Measurements from ENCODE around the gene NQO1. TPM values are rescaled to one million over a fixed set of nuclear protein-coding genes. Genes with fewer than 3 reads are reported as not detected.

The NQO1 gene
- total RNA-seq, 1 donor from 2014 or later, result 129 TPM

DNA sequence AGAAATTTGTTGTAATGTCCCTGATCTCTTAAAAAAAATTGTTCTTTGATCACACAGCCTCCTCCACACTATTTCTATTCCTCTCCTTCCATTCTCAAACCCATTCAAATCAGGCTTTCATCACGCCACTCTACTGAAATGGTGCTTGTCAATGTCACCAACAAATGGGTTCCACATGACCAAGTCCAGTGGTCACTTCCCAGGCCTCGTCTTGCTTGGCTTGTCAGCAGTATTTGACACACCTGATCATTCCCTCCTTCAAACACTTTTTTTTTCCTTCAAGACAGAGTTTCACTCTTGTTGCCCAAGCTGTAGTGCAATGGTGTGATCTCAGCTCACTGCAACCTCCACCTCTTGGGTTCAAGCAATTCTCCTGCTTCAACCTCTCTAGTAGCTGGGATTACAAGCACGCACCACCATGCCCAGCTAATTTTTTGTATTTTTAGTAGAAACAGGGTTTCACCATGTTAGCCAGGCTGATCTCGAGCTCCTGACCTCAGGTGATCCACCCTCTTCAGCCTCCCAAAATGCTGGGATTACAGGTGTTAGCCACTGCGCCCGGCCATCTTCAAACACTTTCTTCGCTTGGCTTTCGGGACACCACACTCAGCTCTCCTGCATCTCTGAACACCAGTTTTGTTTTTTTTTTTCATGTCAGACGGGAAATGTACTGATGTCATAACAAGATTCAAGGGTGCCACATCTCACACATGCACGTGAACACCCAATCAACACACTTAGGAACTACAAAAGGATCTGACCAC, 18.3 kb downstream of the NQO1 start:
- no peak for DNase-seq (ENCODE audit: extremely low read depth, low read depth, low spot score)

DNA sequence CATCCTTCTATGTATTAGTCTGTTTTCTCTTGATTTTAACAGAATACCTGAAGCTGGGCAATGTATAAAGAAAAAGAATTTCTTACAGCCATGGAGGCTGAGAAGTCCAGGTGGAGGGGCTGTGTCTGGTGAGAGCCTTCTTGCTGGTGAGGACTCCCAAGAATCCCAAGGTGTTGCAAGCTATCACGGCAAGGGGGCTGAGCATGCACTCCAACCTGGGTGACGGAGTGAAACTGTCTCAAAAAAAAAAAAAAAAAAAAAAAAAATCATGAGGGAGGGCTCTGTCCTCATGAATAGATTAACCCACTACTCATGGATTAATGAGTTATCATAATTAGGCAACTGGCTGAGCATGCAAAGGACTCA, 19.4 kb downstream of the NQO1 start:
- no peak for DNase-seq (ENCODE audit: extremely low read depth, low read depth, low spot score)

DNA sequence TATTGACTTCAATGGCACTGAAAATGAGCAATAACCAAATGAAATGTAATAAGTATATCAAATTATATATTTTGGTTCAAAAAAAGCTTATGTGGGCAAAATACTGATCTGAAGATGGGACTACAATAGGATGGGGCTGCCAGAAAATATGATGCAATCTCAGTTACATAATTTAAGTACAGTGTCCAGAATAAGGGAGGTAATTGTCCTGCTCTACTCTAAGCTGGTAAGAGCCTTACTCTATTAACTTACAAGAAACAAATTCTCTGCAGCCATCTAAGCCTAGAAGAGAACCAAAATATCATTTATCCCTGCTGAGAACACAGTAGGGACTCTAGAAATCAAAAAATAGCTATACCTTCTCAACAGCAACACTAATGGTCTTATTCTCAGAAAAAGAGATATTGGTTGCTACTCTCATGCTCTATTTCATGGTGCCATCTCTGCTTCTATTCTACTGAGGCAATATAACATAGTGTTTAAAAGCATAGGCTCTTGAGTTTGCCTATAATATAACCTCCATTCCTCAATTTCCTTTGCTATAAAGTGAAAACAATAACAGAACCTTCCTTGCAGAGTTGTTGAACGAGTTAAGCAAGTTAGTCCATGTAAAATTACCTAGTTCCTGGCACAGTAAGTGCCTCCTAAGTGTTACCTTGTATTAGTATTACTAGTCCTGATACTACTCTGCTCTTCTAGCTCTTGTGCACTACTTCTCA, 19.9 kb downstream of the NQO1 start:
- DNase-seq (ENCODE audit: extremely low read depth, low read depth, low spot score), result no peak

DNA sequence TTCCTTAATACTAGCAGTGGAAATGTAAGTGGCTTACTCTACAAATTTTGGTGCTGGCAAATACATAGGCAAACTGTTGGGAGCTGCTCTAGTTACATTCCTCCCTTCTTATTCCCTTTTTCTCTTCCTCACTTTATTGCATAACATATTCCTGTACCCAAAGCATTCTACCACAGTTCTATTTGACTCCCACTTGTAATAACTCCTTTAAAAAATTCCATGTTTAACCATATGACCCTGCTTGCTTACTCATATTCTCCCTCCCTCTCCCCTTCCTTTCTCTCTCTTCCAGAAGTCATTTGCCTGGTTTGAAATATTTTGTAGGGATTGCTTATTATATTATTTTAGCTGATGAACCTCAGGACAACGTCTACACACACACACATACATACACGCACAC, 22.7 kb downstream of the NQO1 start:
- DNase-seq (ENCODE audit: extremely low read depth, low read depth, low spot score), result no peak

DNA sequence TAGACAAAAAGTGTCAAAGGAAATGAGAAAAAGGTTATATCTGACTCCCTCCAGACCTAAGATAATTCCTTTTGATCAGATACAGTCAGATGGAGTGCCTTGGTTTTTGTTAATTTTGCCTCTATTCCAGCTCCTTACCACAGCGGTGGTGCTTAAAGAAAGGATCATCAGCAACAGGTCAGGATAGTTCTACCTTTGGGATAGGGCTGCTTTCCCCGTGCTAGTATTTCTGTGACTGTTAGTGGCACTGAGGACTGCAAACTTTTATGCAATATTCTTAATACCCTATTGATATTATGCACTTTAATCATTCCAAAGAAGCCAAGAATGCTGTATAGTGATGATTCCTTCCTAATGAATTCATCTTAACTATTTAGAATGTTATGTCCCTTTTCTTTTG, 24.5 kb downstream of the NQO1 start:
- no peak for DNase-seq (ENCODE audit: extremely low read depth, low read depth, low spot score)

DNA sequence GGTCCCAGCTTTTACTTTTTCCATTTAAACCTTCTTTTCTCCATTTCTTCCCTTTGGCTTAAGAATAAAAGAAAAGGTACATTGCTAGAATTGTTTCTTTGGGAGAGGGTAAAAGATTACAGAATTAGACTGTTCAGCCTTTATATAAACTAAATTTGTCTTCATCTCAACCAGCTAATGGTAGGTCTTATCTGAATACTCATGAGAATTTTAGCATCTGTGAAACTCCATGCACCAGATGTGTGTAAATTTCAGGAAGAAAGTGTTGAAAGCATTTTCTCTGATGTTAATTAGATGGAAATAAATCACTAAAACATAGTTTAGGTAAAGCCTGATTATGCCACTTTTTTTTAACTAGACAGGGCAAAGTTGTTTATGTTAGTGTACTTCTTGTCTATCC, 24.9 kb downstream of the NQO1 start:
- DNase-seq (ENCODE audit: extremely low read depth, low read depth, low spot score), result no peak

DNA sequence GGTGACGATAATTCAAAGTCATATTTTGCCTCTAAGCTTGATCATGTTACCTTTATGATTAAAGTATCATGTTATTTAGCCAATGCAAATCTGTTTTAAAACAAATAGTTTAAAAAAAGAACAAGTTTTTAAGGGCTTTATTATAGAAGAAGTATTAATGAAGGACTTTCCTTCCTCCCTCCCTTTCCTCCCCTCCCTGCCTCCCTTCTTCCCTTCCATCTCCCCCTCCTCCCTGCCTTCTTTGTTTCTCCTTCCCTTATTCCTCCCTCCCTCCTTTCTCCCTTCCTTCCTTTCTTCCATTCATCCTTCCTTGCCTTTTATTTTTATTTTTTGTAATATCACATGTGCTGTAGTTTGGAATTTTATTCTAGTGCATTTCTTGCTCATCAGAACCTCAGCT, 26.4 kb downstream of the NQO1 start:
- no peak for DNase-seq (ENCODE audit: extremely low read depth, low read depth, low spot score)

DNA sequence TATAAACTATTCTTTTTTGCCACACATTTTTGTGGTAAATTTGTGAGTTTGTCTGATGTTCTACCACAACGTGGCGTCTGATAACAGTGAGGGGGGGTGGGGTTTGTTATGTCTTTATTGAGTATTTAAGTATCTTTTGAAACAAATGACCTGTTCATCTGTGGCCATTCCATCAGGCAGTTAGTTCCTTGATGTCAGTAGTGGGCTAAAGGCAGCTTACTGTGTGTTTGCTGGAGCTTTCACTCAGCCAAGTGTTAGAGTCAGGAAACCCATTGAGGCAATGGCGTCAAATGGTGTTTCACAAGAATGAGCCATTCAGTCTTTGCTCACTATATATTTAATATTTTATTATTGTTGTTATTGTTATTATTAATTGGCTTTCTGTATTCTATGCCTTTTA, 28.0 kb downstream of the NQO1 start:
- no peak for DNase-seq (ENCODE audit: extremely low read depth, low read depth, low spot score)

DNA sequence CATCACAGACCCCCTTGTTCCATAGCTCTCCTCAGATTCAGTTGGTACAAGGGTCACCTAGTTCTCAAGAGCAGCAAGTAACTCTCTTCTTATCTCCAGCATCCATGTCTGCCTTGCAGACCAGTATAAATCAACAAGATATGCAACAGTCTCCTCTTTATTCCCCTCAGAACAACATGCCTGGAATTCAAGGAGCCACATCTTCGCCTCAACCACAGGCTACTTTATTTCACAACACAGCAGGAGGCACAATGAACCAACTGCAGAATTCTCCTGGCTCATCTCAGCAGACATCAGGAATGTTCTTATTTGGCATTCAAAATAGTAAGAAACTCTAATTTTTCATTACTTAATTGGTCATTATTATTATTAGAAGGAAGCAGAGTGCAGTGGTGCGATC, 32.4 kb downstream of the NQO1 start:
- no peak for DNase-seq (ENCODE audit: extremely low read depth, low read depth, low spot score)

DNA sequence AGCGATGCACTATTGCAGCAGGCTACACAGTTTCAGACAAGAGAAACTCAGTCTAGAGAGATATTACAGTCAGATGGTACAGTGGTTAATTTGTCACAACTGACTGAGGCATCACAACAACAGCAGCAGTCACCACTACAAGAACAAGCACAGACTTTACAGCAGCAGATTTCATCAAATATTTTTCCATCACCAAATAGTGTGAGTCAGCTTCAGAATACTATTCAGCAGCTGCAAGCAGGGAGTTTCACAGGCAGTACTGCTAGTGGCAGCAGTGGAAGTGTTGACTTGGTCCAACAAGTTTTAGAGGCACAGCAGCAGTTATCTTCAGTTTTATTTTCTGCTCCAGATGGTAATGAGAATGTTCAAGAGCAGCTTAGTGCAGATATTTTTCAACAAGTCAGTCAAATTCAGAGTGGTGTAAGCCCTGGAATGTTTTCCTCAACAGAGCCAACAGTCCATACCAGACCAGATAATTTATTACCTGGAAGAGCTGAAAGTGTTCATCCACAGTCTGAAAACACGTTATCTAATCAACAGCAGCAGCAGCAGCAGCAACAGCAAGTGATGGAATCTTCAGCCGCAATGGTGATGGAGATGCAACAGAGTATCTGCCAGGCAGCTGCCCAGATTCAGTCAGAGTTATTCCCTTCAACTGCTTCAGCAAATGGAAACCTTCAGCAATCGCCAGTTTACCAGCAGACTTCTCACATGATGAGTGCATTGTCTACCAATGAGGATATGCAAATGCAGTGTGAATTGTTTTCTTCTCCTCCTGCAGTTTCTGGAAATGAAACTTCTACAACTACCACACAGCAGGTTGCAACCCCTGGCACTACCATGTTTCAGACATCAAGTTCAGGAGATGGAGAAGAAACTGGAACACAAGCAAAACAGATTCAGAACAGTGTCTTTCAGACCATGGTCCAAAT, 34.1 kb downstream of the NQO1 start:
- DNase-seq (ENCODE audit: extremely low read depth, low read depth, low spot score), result no peak

DNA sequence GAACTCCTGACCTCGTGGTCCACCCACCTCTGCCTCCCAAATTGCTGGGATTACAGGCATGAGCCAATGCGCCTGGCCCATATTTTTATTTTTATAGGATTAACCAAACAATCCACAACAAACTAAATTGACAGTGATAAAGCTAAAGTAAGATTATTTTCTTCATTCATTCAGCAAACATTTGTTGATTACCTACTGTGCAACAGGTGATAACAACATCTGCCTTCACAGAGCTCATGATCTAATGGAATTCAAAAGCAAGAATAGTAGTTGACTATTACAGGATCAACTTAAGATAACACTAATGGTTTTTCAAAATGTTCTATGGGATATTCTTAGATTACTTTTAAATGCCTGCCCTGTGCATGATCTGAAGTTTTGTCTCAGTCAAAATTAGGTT, 37.8 kb downstream of the NQO1 start:
- no peak for DNase-seq (ENCODE audit: extremely low read depth, low read depth, low spot score)

DNA sequence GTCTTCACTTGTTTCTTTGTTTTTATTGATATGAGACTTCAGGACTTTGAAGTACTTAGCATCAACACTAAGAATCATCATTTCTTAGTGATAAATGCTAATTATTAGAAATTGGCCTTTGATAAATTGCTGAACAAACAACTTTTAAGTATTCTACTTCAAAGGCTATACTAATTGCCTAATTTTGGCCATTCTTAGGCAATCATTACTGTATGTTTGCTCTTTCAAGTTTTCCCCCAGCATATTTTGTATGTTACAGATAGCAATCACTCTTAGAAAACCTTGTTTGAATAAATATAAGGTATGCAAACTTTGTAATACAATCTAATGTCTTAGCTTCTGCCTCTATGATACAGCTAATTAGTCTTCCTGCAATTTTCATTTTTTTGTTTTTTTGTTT, 46.0 kb downstream of the NQO1 start:
- DNase-seq (ENCODE audit: extremely low read depth, low read depth, low spot score), result no peak

DNA sequence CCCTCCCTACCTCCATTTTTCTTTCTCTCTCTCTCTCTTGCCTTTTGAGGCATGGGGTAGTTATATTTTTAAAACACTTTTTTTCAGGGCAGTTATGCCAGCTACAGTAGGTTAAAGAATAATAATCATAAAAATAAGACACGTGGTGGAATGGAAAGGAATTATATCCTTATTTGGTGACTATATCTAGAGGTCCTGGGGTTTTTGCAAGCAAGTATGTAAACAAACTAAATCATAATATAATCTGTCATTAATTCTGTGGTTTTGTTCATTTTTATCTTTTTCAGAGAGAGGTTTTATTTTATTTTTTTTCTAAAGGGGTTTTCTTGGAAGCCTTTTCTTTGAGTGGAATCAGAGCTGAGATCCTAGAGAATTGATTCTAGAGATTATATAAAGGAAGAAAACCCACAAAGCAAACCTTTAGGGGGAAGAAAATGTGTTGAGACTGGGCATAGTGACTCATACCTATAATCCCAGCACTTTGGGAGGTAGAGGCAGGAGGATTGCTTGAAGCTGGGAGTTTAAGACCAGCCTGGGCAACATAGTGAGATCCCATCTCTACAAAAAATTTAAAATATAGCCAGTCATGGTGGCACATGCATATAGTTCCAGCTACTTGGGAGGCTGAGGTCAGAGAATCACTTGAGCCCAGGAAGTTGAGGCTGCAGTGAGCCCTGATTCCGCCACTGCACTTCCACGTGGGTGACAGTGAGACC, 53.2 kb downstream of the NQO1 start:
- no peak for DNase-seq (ENCODE audit: extremely low read depth, low read depth, low spot score)

DNA sequence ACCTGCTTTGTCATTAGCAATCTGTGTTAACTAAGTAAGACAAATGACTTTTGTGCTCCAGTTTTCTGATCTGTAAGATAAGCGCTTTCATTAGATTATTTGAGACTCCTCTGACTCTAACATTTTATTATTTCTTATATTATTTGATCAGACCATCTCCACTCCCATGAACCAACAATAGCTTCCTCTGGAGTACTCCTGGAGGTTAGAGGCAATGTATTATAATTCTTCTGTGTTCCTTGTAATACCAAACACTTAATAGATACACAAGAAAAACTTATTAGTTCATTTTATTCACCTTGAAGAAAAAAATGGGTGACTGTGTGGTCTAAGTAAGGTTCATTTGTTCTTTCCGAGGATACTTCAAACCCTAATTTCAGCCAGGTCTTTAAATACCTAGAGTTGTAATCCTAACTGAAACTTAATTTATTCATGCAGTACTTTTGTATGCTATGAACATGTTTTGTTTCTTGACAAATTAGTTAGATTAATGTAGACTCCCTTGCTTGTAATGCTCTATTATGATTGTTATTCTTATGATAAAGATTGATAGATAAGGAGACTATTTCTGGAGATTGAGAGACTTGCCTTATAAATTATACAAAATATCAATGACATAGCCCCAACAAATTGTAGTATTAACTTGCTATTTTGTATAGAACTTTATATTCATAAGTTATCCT, 53.9 kb downstream of the NQO1 start:
- DNase-seq (ENCODE audit: extremely low read depth, low read depth, low spot score), result no peak

DNA sequence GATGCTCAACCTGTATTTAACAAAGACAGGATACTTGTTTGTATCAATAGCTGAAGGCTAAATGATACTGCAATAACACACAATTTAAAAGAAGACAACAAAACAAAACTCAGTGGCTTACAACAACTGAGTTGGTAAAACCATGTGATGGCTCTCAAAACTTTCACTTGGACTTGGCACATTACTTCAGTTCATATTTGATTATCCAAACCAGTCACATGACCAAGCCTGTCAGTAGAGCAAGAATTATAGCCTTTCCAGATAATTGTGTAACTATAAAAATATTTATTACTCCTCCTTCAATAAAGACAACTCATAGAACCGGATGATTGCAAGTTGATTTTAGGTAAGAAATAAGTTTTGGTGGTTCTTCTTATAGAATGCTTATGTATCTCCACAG, 56.8 kb downstream of the NQO1 start:
- no peak for DNase-seq (ENCODE audit: extremely low read depth, low read depth, low spot score)

DNA sequence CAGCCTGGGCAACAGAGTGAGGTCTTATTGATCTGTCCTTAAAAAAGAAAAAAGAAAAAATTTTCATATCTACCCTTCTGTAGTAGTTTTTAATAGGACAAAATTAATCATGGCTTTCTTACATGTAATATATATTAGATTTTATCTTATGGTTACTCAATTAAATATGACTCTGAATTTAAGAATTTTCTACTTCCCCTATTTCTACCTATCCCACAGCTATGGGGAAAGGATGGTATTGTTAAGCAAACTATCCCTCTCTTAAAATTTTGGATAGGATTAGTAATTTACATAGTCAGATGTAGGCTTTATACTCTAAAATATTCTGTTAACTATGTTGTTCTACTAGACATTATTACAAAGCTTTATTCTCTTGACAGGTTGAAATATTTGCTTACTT, 62.5 kb downstream of the NQO1 start:
- no peak for DNase-seq (ENCODE audit: extremely low read depth, low read depth, low spot score)

DNA sequence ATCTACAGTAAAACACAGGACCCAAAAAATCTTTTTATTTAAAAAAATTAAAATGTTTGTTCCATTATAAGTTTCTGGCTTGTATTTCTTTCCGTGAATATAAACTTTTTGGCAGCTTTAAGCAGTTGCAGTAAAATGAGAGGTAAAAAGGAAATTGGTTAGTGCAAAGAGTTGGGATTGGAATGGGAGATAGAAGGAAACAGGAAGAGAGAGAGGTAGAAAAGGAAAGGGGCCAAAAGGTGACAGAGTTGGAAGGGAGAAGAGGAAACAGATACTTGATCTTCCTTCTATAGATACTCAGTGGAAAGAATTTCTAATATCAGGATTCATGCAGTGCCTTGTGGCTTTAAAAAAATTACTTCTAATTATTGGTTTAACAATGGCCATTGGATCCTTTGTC, 63.5 kb downstream of the NQO1 start:
- no peak for DNase-seq (ENCODE audit: extremely low read depth, low read depth, low spot score)

DNA sequence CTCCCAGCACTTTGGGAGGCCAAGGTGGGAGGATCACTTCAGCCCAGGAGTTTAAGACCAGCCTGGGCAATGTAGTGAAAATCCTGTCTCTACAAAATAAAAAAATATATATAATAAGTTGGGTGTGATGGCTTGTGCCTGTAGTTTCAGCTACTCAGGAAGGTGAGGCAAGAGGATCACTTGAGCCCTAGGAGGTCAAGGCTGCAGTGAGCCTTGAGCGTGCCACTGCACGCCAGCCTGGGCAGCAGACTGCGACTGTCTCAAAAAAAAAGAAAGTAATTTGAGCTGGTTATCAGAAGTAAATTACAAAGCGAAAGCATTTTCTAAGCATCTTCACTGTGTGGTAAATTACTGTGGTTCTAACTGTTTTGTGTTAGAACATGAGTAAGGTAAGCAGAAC, 66.2 kb downstream of the NQO1 start:
- DNase-seq (ENCODE audit: extremely low read depth, low read depth, low spot score), result no peak
